NCI-H1092 (cell line): ENCODE data around the gene STARD10.
A peak's percentile ranks its signal among the peaks of the same experiment; 100 is the strongest.

Experiments
- DNase-seq: peaks from one replicate; lab custom pipeline; 2025; lab: John Stamatoyannopoulos, UW

STARD10 gene

DNA sequence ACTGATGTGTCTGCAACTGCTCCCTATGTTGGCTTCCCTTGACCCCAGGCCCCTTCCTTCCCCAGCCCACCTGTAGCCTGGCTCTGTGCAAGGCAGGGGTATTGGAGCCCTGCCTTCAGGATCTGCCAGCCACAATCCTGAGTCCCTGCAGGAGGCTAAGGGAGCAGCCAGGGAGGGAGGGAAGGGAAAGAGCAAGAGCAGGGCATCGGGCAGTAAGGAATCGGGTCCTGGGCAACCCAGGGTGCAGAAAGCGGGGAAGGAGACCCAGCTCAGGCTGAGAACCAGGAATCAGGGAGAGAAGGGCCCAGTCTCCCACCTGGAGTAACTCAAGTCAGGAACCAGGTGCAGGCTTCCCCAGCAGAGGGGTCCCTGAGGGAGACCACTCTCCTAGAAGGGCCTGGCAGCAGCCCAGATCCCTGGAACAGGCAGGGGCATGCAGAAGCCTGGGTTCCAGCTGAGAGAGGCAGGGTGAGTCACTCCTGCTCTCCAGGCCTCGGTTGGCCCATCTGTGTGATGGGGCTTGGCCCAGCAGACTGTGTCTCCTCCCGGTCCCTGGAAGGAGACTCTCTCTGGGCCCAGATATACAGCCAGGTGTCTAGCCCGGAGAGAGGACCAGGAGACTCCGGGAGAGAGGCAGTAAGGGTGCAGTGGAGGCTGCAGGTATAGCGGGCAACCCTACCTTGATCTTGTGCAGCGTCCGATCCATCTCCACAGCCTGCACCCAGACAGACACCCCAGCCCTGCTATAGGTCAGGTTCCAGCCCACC lies 13.4 kb downstream of the STARD10 start:
- no peak for DNase-seq

DNA sequence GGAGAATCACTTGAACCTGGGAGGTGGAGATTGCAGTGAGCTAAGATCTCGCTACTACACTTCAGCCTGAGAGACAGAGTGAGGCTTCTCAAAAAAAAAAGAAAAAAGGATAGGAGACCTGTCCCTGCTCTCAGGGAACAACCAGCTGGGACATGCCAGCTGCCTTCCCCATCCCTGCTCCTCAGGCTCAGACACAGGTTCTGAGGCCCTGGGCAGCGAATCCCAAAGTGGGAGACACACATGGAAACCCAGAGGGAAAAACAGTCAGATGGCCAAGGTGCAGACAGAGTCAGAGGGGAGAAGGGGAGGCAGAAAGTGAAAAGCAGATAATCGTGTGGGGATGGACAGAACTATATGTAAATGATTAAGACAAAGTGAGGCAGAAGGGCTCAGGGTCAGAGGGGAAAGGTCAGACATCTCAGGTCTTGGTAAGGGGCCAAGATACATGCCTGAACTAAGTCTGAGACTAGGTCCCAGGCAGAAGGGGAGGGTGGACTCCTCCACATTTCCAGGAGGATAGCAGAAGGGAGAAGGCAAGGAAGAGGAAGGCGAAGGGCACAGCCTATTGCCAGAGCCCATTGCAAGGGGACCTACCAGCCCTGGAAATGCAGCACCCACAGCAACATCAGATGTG lies 14.2 kb downstream of the STARD10 start:
- DNase-seq = no peak

DNA sequence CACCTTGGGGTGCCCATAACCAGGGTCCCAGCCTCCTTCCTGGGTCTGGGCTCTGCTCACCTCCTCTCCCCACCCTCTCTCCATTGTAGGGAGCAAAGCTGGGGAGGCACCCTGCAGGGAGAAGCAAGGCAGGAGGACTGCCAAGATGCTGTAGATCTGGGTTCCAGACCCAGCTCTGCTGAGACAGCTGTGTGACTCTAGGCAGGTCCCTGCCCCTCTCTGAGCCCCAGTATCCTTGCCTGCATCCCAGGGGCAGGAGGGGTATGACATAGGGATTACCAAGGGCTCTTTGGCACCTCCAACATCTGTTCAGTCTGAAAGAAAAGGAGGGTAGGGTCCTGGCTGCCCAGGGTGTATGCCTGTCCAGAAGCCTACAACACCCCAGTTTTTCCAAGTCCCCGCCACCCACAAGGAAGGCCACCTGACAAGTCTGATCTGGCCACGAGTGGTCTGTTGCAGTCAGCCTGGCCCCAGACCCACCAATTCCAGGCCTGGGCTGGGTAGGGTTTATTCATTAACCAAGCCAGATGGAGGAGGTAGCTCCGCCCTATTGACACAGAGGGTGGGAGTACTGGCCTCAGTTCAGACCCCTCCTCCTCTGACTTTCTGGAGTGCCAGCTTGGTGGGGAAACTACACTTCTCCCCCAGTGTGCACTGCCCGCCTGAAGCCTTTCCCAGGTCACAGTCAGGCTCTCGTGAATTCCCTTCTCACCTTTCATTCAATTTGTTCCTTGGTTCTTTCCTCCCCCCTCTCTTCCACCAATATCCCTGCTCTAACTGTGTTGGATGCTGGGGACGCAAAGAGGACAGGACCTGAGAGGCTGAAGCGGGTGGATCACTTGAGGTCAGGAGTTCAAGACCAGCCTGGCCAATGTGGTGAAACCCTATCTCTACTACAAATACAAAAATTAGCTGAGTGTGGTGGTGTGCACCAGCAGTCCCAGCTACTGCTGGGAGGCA lies 15.0 kb downstream of the STARD10 start:
- DNase-seq = no peak

DNA sequence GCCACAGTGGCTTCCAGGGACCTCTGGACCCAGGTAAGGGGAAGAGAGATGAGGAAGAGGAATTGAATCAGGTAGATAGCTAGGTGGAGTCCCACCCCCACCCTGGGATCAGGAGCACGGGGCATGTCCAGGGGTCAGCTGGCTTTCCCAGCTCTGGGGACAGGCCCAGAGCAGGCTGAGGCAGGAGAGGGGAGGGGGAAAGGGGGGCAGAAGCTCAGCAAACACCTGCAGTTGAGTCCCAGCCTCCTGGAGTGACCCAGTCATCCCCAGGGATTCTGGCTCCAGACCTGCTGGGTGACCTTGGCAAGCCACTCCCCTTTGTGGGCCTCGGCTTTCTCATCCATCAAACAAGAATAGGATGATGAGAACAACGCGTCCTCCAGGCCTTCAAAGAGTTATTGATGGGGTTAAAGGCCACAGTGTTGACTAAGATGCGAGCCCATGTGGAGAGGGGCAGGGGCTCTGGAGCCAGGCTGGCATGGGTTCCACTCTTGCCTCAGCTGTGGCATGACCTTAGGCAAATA lies 16.0 kb downstream of the STARD10 start:
- no peak for DNase-seq

DNA sequence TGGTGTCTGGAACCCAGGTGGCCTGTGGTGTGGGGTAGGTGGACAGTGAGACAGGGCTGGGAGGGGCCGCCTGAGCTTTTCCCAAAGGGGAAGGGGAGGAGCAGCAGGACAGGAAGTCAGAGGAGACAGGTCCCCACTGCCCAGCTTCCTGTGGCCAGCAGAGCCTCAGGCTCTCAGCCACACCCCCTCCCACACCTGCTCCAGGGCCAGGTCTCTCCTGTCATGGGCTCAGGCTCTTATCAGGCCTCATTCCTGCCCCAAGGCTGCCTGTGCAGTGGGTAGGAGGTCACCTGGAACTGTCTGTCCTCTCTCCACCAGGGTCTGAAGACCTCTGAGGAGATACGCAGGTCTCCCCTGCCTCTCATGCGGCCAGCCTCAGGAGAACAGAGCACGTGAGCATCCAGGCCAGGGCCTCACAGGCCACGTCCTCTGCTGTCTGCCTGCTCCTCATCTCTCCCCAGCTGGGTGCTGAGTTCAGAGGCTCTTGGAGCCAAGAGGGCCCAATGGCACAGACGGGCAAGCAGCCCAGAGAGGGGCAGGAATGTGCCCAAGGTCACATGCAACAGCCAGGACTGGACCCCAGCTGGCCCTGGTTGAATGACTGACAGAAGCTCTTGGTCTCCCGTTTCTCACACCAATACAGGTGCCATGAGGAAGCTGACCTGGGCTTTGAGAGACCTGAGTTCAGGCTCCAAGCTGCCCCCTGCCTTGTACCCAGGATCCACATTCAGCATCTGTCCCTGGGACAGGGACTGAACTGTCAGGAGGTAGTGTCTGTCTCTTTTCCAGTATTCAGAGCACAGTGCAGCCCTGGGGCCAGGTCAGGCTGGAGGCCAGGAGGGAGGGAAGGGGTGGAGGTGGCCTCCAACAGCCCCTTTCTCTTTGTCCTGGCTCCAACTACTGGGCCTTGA lies 16.7 kb downstream of the STARD10 start:
- no peak for DNase-seq

DNA sequence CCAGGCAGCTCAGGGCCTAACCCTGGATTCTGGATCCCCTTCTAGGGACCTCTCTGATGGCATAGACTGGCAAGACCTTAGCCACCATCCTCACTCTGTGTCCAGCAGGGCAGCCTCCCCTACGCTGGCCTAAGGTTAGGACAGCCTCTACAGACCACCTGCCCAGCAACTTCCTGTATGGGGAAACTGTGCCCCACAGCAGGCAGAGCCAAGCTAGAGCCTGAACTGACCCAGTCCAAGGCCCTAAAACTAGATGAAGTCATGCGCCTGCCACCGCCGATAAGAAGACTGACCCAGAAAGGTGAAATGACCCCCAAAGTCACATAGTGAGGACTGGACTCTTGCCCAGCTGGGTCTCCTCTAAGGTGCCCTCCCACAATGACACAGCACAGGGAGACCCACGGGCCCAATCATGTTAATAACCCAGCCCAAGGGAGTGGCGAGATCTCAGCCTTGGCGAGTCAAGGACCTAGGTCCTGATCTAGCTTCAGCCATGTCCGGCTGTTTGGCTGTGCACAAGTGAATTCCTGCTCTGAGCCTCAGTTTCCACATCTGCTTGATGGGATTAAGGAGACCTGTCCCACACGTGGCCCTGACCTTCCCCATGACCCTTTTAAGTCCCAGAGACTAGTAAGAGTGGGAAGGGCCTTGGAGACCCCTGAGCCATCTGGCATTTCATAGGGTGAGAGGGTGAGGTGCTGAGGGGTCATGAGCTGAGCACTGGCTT lies 17.6 kb downstream of the STARD10 start:
- no peak for DNase-seq

DNA sequence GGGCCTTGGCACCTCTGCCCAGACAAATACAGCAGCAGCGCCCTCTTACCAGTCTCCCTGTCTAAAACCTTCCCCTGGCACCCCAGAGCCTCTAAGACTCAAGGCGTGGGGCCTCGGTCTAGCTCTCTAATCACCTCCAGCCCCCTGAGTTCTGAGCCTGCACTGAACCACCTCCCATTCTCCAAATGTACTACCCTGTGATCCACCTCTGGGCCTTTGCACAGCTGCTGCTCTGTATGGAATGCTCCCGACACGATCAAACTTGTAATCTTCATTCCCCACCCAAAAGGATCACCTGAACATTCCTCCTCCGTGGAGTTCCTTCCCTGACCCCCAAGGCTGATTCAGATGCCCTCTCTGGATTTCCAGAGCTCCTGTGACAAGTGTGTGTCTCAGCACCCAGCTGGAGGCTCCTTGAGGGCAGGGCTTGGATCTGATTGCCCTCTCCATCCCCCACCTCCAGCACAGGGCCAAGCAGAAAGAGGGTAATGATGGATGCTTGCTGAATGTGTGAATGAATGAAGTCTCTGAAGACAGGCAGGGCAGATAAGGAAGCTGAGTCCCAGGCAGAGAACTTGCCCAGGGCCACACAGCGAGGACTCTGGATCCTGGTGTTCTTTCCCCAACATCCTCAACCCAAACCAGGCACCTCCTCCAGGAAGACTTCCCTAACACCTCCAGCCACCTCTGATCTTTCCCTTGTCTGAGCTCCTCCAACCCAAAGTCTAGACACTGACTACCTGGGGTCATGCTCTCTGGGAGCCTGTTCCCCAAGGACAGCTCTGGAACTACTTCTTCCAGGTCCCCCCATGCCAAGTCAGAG lies 18.3 kb downstream of the STARD10 start:
- no peak for DNase-seq

DNA sequence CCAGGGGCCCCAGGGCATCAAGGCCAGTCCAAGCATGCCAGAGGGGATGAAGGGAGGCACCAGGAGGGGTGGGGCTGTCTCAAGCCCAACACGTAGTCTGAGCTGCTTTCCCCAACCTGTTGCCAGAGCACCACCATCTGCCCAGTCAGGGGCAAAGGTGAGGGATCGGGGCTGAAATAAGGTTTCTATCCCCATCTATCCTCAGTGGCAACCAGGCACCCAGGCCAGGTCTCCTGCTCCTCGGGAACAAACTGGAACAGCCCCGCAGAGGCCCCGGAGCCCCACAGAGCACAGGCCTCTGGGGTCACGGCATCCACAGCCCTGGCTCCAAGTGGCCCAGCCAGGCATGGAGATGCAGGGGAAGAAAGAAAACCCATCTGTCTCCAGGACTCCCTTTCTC lies 19.3 kb downstream of the STARD10 start:
- no peak for DNase-seq

DNA sequence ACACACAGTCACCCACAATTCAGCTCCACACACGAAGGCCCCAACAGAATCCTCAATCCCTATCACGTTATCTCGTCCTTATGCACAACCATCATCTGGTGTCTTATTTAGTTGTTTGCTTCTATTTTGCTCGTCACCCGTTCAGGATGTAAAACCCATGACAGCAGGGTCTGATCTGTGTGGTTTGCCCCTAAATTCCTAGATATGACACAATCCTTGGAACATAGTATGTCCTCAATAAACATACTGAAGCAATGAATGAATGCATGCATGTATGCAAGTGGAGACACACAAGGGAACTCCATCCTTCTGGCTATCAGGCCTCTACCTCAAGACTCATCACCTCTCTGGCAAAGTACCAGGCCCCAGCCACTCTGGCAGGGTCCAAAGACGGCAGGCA lies 20.2 kb downstream of the STARD10 start:
- DNase-seq = no peak

DNA sequence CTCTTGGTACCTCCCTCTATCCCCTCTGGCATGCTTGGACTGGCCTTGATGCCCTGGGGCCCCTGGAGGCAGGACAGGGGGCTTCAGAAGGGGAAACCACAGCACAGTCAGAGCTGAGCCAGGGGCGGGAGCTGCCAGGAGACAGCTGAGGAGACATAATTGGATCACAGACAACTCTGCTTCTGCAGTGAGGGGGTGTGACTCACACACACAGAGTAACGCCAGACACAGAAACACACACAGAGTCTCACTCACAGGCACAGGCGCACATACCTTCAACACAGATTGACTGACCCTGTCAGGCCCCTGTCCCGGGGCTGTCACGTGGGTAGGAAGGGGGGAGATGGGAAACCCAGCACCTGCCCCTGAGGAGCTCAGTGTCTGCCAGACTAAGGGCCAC lies 20.6 kb downstream of the STARD10 start:
- DNase-seq = no peak

DNA sequence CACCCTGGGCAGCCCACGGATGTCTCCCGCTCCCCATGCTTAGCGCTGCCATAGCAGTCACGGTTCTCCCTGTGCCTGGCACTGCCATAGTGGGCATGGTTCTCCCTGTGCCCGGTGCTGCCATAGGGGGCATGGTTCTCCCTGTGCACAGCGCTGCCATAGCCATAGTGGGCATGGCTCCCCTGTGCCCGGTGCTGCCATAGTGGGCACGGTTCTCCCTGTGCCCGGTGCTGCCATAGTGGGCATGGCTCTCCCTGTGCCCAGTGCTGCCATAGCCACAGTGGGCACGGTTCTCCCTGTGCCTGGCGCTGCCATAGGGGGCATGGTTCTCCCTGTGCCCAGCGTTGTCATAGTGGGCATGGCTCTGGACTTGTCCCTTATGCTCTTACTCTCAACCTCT lies 21.8 kb downstream of the STARD10 start:
- DNase-seq = no peak

DNA sequence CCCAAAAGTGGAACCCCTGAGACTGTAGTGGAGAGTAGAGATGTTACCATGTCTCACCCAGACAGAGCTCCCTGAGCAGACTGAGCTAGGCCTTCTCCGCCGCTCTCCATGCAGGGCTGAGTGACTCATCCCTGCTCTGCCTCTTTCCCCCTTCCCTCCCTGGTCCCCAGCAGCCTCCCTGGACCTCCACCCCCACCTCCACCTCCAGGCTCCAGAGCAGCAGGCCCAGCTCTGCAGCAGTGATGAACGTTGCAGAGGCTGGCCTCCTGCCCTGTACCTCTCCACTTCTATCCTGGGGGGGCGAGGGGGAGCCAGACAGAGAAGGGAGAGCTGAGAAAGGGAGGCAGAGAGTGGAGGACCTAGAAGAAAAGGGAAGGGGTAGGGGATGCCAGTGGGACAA lies 22.3 kb downstream of the STARD10 start:
- DNase-seq = no peak

DNA sequence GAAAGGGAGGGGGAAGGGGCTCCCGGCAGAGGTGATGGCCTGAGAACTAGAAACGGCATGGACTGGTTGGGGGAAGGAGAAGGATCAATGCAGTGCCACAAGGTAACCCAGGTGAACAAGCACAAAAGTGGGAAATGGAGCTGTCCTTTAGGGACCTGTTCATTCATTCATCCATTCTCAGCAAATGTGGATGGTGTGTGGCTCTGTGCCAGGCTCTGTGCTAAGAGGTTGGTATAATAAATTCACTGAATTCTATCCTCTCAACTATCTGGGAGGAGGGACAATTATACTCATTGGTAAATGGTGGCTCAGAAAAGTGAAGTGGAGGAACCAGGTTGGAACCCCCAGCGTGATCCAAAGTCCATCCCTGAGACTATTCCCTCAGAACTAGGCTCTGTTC lies 23.0 kb downstream of the STARD10 start:
- no peak for DNase-seq

DNA sequence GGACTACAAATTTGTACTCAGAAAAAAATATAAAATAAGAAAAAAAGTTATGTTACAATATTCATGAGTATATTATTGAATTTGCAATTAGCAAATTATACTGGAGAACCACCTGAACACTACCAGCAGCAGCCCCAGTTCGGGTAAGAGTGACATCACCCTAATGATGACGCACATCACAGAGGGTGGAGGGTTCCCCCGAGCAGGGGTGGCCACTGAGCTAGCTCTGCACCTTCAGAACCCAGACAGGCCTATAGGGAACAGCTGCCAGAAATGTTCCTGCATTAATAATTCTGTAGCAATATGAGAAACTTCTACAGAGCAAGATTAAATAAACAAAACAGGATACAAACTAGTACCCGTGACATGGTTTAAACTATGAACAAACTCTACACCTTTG lies 24.2 kb downstream of the STARD10 start:
- DNase-seq = no peak

DNA sequence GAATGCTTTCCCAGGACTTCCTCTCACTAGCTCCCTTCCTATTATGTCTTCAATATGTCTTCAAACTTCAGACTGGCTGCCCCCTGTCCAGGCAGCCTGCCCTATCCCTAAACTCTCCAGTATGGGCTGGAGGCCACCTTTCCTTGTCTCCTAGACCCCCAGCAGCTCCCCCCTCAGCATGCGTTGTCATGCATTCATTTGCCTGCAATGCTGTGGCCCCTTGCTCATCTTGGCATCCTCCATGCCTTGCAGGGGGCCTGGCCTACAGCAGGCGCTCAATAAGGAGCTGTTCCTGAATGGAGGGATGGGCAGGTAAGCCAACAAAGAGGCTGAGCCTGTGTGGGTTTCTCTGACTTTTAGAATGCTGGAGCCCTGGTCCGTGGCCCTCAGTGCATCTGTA lies 25.3 kb downstream of the STARD10 start:
- no peak for DNase-seq

DNA sequence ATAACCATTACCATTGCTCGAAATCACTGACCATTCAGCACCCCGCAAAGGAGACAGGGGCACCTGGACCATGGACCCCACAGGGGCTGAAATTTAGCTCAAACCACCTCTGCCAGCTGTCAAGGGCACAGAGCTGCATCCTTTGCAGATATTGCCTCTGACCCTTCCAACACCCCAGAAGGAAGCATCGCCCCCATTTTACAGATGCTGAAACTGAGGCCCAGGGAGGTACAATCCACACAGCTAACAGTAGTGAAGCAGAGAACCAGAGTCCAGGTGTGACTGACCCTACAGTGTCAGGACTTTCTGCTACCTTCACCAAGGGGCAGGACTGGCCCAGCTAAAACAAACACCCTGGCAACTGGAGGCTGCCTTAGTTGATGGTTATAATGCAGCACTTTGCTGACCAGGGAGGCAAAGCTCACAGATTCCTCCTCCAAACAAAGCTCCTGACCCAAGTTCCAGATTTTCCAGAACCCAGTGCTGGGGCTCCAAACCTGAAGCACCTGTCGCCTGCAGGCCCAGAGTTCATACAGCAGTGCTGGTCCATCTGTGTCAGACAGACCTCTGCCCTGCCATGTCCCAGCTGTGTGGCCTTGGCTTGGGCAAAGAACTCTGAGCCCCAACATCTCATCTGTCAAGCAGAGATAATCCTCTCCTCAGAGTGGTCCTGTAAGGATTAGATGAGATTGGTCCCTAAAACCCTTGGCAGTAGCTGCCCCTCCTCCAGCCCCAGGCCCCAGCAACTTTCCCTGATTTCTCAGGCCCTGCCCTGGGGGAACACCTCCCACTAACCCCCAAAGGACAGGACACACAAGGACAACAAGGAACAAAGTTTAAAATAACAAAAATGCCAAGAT lies 26.4 kb downstream of the STARD10 start:
- DNase-seq = no peak

DNA sequence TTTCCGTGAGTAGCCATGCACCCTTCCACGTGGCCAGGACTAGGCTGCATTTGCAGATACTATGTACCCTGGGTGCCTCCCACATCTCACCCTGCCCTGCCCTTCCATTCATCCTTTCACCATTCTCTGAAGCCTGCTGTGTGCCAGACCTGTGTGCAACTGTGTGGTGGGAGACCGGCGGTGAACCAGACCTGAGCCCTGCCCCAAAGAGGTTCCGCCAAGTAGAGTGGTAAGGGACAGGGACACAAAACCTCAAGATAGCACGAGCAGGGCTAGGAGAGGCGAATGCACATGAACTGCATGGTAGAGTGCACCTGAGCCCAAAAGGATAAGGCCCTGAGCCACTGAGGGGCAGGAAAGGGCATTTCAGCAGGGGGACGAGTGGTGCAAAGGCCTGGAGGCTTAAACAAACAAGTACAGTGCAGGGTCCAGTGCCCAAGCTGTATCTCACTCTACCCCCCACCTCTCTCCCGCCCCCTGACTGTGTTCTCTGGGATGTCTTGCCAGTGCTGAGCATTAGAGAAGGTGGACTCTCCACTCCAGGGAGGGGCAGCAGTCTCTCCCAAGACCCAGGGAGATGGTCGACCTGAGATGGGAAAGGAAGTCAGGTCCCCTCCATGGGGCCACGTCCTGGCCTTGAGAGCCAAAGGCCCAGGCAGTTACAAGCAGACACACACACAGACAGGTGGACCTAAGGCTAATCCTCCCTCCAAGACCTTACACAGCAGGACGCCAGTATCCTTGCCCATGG lies 27.5 kb downstream of the STARD10 start:
- DNase-seq = no peak

DNA sequence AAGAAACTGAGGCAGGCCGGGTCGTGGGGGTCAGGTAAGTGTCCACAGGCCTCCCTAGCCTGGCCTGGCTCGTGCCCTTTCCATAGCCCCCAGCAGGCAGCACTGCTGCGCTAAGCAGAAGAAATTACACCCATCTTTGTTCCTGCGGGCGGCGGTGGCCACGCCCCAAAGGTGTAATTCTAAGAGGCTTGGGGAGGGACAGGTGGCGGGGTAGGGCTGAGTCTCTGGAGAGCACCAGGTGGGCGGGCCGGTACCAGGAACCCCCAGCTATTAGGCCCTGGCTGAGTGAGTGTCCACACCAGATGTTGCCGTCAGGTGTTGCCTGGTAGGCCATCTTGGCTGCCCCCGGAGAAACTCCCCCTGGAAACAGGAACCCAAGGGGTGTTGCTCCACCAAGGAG lies 29.3 kb downstream of the STARD10 start:
- peak; percentile 39 for DNase-seq
